HT-29 (cell line): ENCODE data around the gene TMEM179B. TPM values are rescaled to one million over a fixed set of nuclear protein-coding genes. Genes with fewer than 3 reads are reported as not detected.
"Not testable (repeated sequence)": the region's sequence is repeated elsewhere in the genome, so short reads cannot be mapped to it uniquely, and the experiment has no call there.

ENCODE experiments used
- DNase-seq: peaks from one replicate; pipeline ENCODE4 v3.0.0-alpha.2; 2015; ENCODE audit warnings: low spot score
- total RNA-seq: library from RNA; depleted of rRNA; stranded (reverse); fragments of >200 nt; shearing (Covaris generic); gene quantifications from 2 replicates; pipeline ENCODE4 v1.2.3, GENCODE V29; 2014

Gene TMEM179B
- total RNA-seq, 1 experiment from 2014 or later = 114 TPM

- DNase-seq = no peak
Observed at GRCh38 chr11:62788991-62789390, 1.8 kb downstream of the TMEM179B start.

GRCh38 chr11:62789576-62789975 lies 2.4 kb downstream of the TMEM179B start:
- DNase-seq = no peak

GRCh38 chr11:62791501-62792201 lies 4.4 kb downstream of the TMEM179B start, which contains the start of gene TMEM223:
TMEM223 (minus strand) TSS chr11:62792006; CDS start chr11:62791994, 12 bp downstream.
- DNase-seq = peak; percentile 91

- no peak for DNase-seq
Observed at GRCh38 chr11:62792202-62792575, 5.0 kb downstream of the TMEM179B start.

GRCh38 chr11:62794201-62794775 lies 7.1 kb downstream of the TMEM179B start:
- DNase-seq = no peak

- DNase-seq = no peak
Observed at GRCh38 chr11:62796281-62796680, 9.1 kb downstream of the TMEM179B start.

GRCh38 chr11:62799486-62799885 lies 12.3 kb downstream of the TMEM179B start:
- no peak for DNase-seq

- DNase-seq = no peak
Observed at GRCh38 chr11:62801071-62801470, 13.9 kb downstream of the TMEM179B start.

- DNase-seq = peak; percentile 75
Observed at GRCh38 chr11:62804310-62805075, 17.3 kb downstream of the TMEM179B start.

- peak; percentile 99 for DNase-seq
Observed at GRCh38 chr11:62805076-62805892, 18.1 kb downstream of the TMEM179B start, which contains the start of gene NXF1. NXF1 (minus strand) TSS chr11:62805440; CDS start chr11:62805356, 84 bp downstream.

- DNase-seq = no peak
Observed at GRCh38 chr11:62805961-62806441, 18.8 kb downstream of the TMEM179B start.

GRCh38 chr11:62806611-62807121 lies 19.5 kb downstream of the TMEM179B start:
- DNase-seq = no peak

GRCh38 chr11:62810748-62811147 lies 23.5 kb downstream of the TMEM179B start:
- DNase-seq = no peak

- DNase-seq = no peak
Observed at GRCh38 chr11:62811659-62812058, 24.5 kb downstream of the TMEM179B start.

- DNase-seq = no peak
Observed at GRCh38 chr11:62816557-62816956, 29.4 kb downstream of the TMEM179B start.

- DNase-seq = no peak
Observed at GRCh38 chr11:62817129-62817528, 29.9 kb downstream of the TMEM179B start.

- no peak for DNase-seq
Observed at GRCh38 chr11:62823677-62824076, 36.5 kb downstream of the TMEM179B start.

- not testable (repeated sequence) for DNase-seq
Observed at GRCh38 chr11:62828130-62828529, 40.9 kb downstream of the TMEM179B start.

- DNase-seq = no peak
Observed at GRCh38 chr11:62830904-62831519, 43.8 kb downstream of the TMEM179B start.

GRCh38 chr11:62831520-62832335 lies 44.5 kb downstream of the TMEM179B start, which contains the start of gene STX5:
STX5 (minus strand) TSS chr11:62832051; CDS start chr11:62831243, 808 bp downstream.
- DNase-seq = peak; percentile 100
